GM18873 (cell line): ENCODE data around the gene OSBP2.

Experiments used
- ATAC-seq: cut with Tn5 transposase; IDR thresholded peaks from one replicate; pipeline ENCODE4 v1.9.1; 2021; ENCODE audit warnings: mild to moderate bottlenecking, moderate library complexity, moderate number of reproducible peaks; ENCODE audit not compliant: unreplicated experiment, low FRiP score

Gene OSBP2

DNA sequence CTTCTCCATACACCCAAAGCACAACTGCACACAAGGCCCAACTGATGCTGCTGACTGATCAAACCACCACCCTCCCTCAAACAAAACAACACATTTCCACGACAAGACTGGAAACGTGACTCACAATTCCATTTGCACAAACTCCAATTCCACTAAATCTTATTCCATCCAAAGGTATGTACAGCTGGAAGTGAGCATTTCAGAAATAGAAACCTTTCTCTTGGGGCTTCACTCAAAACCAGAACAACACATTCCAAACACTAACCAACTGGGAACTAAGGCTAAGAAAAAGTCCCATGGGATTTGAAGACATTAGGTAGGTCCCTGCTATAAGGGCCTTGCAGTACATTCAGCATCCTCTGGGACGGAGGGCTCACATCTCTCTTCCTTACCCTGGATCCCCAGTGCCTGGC lies 254.3 kb downstream of the OSBP2 start:
- ATAC-seq: no peak

DNA sequence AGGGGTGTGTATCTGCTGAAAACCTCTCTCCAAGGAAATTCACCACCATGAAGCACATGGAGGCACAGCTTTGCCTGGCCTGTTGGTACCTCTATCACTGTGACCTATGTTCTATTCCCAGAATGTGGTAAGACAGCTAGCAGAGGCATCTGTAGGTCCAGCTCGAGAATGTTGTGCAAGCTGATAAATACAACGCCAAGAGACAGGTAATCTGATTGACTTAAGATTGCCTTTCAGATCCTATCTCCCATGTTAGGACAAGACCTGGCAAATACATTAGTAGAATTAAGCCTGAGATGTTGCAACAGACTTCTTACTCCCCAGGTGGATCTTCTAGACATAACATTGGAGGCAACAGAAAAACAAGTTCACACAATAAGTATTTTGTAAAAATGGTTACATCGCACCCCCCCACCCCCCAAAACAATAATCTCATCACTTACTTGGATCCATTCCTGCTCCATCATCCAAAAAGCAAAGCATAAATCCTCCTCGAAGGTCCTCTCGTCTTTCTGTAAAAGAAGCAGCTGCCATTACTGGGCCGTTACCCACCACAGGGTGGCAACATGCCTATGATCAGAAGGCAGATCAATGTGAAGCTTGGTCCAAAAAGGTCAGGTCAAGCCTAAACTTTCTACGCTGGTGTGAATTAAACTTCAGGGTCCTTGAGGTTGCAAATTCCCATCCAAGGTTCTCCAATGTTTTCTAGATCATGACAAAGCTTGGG lies 255.4 kb downstream of the OSBP2 start:
- ATAC-seq: no peak

DNA sequence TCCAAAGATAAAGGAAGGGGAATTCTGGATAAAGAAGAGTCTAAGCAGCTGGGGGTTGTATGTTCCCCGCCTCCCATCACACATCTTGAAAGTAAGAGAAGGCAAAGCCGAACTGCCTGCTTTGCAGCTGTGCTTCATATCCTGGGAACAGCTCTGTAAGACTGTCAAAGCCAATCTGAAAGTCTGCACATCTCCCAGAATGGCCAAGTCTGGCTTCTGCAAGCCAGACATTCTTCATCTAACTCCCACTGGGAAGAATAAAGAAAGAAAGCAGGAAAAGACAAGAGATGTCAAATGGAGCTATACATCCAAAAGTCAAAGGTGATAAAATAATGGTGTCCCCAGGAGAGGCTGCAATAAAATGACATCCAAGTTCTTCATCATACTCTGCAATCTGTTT lies 258.5 kb downstream of the OSBP2 start:
- ATAC-seq: no peak

DNA sequence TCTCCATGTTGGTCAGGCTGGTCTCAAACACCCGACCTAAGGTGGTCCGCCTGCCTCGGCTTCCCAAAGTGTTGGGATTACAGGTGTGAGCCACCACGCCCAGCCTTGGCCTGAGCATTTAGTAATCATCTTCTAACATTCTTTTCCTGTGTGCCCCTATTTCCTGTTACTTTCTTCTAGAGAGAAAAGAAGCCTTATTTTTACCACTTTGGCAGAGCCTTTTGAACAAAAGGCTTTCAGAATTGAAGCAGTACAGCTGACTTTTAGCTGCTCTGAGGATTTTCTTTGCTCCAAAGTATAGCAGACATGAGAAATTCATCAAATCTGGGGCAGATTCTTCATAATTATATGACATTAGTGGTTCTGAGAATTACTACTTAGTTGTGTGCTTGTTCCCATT lies 260.5 kb downstream of the OSBP2 start:
- ATAC-seq: no peak
